ENCODE measurements around the gene NCOA6.

- no peak for TF ChIP-seq CTCF (IDR thresholded peaks at IDR 0.05; ENCODE audit: insufficient read depth, low read depth, low read length)
- no peak for TF ChIP-seq EZH2 (IDR thresholded peaks at IDR 0.05; ENCODE audit: insufficient read depth, low read length)
Observed at GRCh38 chr20:34717230-34718095, 108.0 kb downstream of the NCOA6 start.
